GM19452 (cell line): Measurements from ENCODE around the gene C14orf132.
"Not testable (repeated sequence)": the region's sequence is repeated elsewhere in the genome, so short reads cannot be mapped to it uniquely, and the experiment has no call there.

Experiments used
- ATAC-seq: cut with Tn5 transposase; IDR thresholded peaks from one replicate; pipeline ENCODE4 v1.9.1; 2021; ENCODE audit not compliant: unreplicated experiment

The C14orf132 gene

DNA sequence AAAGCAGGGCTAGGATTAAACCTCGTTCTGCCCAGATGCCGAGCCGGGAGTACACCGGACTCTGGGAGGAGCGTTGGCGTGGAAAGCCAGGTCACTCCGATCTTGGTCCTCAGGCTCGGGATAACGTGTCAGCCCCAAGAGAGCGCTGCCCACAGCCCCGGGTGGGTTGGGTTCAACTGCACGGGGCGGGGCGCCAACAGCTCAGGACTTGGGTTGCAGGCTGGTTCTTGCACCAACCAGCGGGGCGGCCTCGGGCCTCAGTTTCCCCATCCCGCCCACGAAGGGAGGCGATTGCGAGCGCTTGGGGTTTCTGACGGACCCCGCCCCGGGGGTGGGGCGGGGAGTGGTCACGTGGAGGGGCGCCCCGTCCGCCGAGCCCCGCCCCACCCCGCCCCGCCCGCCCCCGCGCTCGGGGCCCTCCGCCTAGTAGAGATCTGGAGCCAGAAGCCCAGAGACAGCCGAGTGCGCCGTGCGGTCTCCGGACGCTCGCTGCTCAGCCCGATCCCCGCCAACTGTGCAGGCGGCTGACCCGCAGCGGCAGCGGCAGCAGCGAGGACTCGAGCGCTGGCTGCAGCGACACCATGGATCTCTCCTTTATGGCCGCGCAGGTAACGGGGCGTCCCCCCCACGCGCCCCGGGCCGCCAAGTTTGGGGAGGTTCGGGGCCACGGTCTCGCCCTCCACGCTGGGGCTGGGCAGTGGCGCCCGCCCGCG lies at the start of gene C14orf132:
TSS of gene C14orf132 (plus strand) at position 443 of the 713 bp plus-strand sequence. CDS start at position 582, 139 bp downstream.
- ATAC-seq: no peak

DNA sequence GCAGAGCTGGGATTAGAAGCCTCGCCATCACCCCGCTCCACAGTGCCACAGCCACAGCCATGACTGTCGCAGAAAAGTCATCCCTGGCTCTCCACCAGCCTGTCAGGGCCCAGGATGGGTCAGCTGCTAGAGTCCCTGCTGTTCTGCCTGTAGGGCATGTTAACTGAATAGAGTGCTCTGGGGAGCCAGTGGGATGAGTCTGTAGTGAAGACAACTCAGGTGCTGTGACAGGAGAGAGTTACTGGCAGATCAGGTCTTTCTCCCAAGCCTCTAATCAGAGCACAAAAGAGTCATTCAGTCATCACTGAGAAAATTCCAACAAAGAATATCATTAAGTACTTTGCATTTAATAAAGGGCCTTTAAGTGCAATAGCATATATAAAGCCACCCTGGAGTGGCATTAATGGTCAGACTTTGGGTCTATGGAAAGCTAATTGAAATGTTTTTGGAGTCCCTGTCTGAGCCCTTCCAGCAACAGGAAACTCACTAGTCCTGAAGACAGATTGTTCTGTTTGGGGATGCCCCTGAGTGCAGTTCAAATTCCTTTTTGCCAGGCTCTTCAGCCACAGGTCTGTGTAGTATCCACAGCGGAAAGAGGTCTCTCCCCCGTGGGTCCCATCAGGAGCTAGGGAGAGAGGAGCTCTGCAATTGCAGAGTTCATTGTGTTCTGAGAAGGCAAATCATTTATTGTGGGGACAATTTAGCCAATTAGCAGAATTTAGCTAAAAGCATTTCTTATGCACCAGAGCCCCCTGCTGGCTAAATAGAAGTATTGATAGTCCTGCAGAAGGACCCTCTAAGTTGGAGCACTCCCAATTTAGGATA lies 45.2 kb upstream of the C14orf132 start:
- no peak for ATAC-seq

DNA sequence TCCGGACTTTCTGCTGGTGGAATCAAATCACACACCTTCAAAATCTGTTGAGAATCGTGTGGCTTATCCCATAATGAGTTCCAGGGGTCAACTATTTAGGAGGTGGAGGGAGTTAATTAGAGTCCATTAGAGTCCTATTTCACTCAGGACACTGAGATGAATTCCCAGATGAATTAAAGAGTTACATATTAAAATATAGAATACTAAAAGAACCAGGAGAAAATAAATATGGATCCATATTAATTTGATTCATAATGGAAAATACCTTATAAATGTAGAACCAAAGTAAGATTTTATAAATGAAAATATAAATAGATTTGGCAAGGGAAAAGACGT lies 44.6 kb upstream of the C14orf132 start:
- no peak for ATAC-seq

DNA sequence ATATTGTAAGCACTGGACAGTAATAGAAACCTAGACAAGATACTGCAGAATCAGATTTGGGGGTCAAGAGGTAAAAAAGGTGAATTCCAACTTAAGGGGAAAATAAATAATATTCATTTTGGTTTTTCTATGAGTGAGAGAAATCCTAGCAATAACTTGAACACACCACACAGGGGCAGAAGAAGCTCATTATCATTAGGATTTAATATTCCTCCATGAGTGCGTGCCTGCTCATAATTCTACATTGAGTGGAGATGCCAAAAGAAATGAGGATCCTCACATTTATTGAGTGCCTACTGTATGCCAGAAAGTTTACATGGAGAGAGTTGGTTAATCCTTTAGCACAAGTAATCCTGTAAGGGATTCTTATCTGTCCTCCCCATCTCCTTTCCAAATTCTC lies 40.5 kb upstream of the C14orf132 start:
- no peak for ATAC-seq

DNA sequence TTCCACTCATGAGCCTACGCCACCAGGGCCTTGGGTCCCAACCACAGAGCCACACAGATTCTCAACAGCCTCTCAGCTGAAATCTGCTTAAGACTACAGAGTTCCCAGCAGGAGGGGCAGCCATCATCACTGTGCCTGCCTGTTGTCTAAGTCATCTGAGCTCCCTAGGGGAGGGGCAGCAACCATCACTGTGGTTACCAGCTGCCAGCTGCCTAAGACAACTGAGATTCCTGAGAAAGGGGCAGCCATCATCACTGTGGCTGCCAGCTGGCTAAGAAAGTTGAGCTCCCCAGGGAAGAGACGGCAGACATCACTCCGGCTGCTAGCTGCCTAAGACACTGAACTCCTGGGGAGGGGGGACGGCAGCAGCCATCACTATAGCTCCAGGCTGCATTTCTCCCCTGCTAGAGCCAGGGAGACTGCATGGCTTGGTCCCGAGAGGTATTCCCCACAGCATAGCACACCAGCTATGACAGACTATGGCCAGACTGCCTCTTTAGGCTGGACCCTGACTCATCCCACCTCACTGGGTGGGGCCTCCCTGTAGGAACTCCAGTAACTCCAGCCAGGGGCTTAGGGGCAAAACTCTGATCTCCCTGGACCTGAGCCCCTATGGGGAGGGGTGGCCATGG lies 37.2 kb upstream of the C14orf132 start:
- no peak for ATAC-seq

DNA sequence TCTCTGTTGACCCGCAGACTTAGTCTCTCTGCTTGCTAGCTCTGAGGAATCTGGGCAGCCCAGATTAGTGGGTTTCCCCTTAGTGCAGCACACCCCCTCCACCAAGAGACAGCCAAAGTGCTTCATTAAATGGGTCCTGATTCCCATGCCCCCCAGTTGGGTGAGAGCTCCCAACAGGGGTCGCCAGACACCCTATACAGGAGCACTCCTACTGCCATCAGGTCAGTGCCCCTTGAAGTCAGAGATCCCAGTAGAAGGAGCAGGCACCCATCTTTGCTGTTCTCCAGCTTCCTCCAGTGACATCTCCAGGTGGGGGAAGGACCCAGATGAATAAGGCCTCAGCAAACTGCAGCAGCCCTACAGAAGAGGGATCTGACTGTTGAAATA lies 36.7 kb upstream of the C14orf132 start:
- ATAC-seq: no peak

DNA sequence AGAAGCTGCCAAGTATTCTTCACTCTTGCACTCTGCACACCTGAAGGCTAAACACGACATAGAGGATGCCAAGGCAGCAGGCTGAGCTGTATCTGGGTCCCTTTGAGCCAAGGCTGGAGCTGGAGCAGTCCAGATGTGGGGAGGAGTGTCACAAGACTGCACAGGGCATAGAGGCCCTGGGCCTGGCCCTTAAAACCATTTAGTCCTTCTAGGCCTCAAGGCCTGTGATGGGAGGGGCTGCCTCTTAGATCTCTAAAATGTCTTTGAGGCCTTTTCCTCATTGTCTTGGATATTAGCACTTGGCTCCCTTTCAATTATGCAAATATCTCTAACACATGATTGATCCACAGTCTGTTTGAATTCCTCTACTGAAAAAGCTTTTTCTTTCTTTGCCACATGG lies 28.0 kb upstream of the C14orf132 start:
- no peak for ATAC-seq

DNA sequence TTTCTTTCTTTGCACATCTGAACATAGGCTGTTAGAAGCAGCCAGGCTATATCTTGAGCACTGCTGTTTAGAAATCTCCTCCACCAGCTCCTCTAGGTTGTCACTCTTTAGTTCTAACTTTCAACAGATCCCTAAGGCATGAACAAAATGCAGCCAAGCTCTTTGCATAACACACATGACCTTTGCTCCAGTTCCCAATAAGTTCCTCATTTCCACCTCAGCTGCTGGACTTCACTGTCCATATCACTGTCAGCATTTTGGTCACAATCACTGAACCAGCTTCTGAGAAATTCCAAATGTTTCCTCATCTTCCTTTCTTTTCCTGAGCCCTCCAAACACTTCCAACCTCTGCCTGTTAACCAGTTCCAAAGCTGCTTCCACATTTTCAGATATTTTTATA lies 27.6 kb upstream of the C14orf132 start:
- ATAC-seq: no peak

DNA sequence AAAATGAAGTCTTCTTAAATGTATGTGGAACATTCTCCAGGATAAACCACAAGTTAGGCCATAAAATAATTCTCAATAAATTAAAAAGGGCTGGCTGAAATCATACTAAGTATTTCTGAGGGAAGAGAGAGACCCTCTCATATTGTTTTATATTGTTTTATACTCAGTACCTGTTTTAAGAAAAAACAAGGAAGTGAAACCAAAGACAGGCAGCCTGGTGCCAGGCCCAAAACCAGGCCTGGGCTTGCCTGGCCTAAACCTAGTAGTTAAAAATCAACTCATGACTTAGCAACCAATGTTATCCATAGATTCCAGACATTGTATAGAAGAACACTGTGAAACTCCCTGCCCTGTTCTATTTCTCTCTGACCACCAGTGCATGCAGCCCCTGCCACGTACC lies 26.4 kb upstream of the C14orf132 start:
- not testable (repeated sequence) for ATAC-seq

DNA sequence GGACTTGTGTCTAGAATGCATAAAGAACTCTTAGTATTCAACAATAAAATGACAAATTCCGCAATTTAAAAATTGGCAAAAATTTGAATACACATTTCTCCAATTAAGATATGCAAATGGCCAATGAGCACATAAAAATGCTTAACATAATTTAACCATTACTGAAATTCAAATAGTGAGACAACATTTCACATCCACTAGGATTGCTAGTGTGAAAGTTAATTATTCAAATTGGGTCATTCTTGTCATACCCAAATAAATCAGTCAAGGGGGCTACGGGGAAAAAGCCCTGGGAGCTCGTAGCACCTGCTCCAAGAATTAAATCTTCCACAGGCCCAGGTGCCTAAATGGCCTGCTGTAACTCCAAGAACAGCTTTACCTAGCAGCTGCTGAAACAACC lies 25.0 kb upstream of the C14orf132 start:
- ATAC-seq: no peak

DNA sequence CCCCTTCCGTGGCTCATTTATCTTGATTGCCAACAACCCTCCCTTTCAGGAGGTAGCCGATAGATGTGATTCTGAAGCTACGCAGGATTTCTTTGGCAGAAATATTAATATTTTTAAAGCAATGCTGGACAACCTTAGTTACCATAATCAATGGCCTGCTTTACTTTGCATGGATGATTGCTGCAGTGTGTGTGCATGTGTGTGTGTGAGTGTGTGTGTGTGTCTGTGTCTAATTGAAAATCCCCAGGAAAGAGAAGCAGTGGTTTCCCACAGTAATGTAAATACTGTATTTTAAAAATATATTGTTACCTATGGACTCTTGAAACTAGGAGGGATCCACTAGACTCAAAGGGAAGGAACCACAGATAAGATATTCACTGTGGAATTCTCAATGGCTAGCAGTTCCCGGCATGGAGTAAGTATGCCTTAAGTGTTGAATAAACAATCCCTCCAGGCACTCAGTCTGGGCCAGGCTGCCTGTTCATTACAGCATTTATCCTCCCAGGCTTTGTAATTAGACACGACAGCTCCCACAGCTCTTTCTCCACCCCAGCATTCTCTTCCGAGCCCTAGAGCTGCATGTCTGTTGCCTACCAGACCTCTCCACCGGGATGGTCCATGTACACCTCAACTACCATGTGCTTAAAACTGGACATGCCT lies 22.5 kb upstream of the C14orf132 start:
- ATAC-seq: no peak

DNA sequence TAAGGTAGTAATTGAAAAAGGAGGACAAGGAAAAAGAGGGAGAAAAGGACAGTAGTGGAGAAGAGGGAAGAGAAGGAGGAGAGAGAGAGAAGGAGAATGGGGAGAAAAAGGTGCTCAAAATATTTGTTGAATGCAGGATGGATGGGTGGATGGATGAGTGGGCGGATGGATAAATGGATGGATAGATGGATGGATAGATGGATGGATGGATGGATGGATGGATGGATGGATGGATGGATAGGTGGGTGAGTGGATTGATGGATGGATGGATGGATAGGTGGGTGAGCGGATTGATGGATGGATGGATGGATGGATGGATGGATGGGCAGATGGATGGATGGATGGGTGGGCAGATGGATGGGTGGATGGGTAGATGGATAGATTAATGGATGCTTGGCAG lies 21.3 kb upstream of the C14orf132 start:
- ATAC-seq: no peak

DNA sequence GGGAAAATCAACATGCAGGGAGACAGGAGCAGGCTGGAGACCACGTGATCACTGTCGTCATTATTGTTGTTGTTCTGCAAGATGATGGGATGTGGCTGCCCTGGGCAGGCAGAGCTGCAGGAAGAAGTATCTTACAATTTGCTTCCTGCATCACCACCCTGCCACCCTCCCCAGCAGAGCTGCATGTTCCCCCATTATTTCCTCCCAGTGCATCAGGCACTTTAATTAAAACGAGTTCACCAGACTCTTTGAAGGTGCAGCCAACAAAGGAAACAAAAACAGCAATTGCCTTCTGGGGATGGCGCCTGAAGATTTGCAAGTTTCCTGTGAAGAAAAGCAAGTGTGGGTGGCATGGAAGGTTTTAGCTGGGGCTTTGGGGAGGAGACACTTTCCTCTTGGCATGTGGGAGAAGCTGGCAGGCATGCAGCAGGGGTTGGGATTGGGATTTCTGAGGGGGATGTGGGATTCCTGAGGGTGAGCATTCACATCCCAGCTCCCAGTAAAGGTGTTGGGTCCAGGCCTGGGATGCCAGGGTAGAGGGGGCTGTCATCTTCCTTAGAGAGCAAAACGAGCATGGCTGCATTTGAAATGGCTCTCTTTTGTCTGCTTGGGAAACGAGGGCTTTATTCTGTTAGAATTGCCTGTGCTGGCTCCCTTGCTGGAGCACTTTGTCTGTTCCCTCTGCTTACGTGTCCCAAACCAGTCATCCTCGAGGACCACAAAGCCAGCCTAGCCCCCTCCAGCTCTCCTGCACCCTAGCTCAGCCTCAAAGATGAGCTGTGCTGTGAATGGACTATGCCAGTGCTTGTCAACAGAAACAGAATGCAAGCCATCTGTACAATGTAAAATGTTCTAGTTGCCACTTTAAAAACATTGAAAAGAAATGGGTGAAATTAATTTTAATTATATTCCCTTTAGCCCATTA lies 11.5 kb upstream of the C14orf132 start:
- ATAC-seq: no peak

DNA sequence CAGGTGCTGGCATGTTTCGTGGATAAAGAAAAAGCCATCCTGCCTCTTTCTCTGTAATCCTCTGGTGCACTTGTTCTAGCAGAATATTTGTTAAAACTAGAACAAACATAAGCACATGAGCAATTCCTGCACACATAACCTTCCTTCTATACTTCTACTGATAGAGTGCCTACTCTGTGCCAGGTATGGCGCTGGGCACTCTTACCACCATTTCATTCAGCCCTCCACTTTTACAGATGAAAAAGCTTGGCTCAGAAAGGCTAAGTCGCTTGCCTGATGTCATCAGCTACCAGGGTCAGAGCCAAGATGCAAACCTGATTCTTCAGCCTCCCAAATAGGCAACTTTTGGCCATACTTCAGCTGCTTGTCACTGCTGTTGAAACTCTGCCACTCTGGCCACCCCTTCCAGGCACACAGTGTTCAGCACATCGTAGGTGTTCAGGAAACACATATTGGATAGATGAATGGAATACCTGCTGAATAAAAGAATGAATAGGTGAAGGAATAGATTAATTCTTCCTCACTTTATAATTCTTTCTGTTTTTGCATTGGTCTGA lies 10.0 kb upstream of the C14orf132 start:
- no peak for ATAC-seq

DNA sequence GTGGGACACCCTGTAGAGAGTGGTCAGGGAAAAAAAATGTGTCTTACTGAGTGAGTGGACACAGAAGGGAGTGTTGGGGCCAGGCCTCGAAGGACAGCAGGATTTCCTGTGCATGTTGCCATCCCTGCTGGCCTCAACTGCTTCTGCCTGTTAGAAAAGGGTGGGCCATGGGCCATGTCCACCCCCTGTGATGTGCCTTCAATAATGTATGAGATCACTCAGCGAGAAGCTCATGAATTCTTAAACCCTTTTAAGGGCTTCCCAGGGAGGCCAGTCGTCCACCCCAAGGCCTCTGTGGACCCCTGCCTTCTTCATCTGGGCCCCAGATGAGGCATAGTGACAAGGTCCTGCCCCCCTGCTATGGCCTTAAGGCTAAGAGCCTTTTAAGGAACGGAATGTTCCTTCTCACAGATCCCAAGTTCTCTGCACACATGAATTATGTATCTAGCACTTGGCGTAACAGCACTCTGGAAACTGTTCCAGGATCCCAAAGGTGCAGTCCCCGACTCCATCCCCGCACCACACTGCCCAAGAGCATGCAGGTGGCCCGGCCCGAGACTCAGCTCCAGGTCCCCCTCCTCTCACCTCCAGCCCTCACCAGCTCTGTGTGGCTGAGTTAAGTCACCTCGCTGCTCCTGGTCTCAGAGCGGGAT lies 8.9 kb upstream of the C14orf132 start:
- ATAC-seq: no peak

DNA sequence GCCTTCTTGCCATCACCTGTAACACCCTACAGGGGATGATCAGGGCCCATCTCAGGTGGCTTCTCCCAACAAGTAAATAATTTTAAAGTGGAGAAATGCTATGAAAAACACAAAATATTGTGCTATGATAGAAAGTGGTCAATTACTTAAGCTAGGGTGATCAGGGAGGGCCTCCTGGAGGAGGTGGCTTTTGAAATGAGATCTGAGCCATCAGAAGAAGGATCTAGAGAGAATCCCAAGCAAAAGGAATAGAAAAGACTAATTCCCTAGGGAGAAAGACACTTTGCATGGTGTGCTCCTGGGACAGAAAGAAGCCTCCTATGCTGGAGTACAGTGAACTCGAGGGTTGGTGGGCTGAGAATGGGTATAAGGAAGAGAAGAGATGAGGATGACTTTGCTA lies 7.5 kb upstream of the C14orf132 start:
- no peak for ATAC-seq

DNA sequence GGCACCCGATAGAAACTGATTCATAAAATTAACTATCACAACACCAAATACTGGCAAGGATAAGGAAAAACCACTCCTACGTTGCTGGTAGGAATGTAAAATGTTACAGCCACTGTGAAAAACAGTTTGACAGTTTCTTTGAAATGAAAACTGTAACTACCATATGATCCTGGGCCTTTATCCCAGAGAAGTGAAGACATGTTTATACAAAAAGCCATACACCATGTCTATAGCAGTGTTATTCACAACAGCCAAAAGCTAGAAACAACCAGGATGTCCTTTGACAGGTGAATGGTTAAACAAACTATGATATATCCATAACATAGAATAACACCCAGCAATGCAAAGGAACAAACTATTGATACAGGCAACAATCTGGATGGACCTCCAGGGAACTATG lies 3.7 kb upstream of the C14orf132 start:
- no peak for ATAC-seq

DNA sequence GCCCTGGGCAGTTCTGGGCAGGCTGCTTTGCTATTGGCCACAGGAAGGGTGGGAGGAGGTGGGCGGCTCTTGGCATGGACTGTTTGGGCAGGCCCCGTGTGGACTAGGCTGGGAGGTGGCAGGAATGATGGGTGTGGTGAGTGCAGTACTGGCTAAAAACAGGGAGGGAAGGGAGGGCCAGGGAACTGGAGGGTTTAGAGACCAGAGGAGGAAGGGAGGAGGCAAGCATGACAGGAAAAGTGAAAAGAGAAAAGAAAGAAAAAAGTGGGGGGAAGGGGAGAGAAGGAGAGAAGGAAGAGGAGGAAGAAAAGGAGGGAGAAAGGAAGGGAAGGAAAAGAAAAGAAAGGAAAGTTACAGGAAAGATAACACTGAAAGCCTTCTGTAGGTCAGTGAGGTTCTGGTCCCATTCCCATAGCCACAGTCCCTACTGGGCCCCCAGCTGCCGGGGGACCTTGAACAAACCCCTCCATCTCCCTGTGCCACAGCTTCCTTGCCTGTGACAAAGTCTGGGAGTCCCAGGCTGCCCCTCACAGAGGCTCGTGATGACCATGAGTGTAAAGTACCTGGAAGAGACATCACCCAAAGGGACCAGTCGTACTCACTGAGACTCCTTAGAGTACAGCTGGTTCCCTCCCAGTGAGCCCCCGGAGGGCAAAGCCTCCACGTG lies 1.1 kb upstream of the C14orf132 start:
- ATAC-seq: no peak

DNA sequence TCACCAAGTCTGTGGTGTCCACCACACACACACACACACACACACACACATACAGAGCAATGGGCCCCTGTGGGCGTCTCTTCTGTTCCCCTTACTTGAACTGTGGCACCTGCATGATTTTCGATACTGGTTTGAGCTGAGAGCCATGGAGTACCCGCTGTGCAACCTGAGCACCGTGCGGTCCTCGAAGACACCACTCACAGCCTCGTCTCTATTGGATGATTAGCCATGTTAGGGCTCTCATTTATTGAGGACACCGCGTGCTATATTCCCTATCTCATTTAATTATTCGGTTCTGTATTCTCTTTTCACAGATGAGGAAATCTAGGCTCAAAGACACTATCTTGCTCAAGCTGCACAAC lies 623 bp upstream of the C14orf132 start:
- ATAC-seq: no peak
